ENCODE data around the gene KCNN1. TPM values are rescaled to one million over a fixed set of nuclear protein-coding genes. Genes with fewer than 3 reads are reported as not detected.
"Not testable (repeated sequence)": the region's sequence is repeated elsewhere in the genome, so short reads cannot be mapped to it uniquely, and the experiment has no call there.

The KCNN1 gene
- total RNA-seq, 1 experiment from 2014 or later = not detected

DNA sequence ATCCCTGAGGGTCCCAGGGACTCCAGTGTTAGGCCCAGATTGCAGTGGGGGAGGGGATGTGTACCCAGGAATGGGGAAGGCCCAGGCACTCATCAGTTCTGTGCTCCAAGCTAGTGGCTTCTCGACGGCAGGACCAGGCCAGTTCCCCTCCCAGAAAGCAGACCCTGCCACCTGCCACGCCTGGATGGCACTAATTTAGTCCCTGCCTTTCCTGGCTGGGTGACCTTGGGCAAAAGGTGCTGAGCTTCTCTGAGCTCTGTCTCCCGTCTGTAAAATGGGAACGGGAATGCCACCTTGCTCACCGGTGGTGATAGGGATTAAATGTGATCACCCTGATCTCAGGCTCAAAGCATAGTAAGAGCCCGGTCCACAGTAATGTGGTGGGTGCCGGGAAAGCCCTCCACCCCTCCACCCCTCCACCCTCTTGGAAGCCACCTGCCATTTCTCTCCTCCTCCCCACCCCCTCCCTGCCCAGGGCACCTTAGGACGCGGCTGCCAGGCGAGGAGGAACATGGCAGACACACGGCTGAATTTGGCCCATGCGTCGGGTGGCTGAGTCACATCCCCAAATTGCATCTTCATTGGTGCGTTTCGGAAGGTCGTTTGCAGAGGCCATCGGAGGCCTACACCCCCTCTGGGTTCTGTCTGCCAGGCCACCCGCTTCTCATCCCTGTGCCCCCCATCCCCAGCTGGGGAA, 2.3 kb downstream of the KCNN1 start:
- no peak for DNase-seq (ENCODE audit: low spot score)

DNA sequence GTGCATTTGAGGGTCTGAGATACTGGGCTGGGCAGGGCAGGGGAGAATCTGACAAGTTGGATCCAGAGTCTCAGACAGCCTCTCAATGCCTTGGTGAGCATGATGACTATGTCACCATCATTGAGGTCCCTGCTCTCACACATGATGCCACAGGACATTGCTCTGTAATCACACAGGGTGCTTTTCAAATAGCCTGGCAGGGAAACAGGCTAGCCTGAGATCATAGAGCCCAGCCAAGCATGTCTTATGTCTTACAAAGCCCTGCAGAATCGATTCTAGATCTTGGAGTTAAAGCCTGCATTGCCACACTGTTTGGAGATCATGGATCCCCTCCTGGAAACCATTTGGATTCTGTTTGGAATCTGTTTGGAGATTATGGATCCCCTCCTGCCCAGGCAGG, 5.3 kb downstream of the KCNN1 start:
- no peak for DNase-seq (ENCODE audit: low spot score)

DNA sequence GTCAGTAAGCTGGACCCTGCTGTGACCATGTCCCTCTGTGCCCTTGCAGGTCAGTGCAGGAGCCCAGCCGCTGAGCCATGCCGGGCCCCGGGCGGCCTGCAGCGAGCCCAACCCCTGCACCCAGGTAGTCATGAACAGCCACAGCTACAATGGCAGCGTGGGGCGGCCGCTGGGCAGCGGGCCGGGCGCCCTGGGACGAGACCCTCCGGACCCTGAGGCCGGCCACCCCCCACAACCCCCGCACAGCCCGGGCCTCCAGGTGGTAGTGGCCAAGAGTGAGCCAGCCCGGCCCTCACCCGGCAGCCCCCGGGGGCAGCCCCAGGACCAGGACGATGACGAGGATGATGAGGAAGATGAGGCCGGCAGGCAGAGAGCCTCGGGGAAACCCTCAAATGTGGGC, 6.9 kb downstream of the KCNN1 start:
- DNase-seq (ENCODE audit: low spot score) = no peak

DNA sequence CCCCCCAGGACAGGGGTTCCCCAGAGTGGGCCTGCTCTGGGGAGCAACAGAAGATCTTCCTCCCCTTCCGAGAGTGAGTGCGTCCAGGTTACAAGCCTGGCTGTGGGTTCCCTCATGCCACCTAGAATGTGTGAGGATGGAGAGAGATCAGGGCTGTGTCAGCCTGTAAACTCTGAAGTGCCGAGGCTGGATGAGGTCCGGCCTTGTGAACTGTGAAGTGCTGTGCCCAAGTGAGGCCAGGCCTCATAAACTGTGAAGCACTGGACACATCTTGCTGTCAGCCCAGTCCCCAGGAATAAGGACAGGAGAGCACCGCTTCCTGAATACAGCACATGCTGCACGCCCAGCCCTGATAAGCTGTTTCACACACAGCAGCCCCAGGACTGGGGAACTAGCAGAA, 7.6 kb downstream of the KCNN1 start:
- DNase-seq (ENCODE audit: low spot score) = no peak

DNA sequence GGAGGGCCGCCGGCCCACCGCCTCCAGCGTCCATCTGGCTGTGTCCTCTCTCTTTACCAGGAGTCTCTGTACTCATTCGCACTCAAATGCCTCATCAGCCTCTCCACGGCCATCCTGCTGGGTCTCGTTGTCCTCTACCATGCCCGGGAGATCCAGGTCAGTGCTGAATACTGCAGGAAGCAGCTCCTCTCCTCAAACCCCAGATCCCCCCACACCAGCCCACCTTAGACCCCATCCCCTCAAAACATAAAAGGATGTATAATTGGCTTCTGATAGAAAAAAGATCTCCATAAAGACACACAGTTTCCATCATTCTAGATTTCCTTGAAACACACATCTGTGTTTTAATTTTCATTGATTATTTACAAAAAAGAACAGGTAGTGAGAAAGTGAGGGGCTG, 8.1 kb downstream of the KCNN1 start:
- no peak for DNase-seq (ENCODE audit: low spot score)

DNA sequence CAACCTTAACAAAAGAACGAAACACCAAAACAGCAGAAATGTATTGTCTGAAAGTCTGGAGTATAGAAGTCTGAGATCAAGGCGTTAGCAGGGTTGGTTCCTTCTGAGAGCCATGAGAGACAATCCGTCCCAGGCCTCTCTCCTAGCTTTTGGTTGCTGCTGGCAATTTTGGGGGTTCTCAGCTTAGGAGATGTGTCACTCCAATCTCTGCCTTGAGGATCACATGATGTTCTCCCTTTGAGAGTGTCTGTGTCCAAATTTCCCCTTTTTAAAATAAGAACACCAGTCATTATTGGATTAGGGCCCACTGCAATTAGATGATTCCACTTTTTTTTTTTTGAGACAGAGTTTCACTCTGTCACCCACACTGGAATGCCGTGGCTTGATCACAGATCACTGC, 10.1 kb downstream of the KCNN1 start:
- no peak for DNase-seq (ENCODE audit: low spot score)

DNA sequence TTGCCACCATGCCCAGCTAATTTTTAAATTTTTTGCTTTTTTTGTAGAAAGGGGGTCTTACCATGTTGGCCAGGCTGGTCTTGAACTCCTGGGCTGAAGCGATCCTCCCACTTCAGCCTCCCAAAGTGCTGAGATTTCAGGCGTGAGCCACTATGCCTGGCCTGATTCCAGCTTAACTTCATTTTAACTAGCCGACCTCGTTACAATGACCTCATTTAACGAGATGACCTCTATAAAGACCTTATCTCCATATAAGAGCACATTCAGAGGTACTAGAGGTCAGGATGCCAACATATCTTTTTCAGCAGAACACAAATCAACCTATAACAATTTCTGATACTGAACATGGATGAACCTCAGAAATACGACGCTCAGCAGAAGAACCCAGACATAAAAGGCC, 10.6 kb downstream of the KCNN1 start:
- DNase-seq (ENCODE audit: low spot score) = no peak

DNA sequence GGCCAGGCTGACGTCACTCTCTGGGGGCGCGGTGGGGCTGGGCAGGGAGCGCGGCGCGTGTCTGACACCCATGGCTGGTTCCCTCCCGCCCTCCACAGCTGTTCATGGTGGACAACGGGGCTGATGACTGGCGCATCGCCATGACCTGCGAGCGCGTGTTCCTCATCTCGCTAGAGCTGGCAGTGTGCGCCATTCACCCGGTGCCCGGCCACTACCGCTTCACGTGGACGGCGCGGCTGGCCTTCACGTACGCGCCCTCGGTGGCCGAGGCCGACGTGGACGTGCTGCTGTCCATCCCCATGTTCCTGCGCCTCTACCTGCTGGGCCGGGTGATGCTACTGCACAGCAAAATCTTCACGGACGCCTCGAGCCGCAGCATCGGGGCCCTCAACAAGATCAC, 14.7 kb downstream of the KCNN1 start:
- no peak for DNase-seq (ENCODE audit: low spot score)

DNA sequence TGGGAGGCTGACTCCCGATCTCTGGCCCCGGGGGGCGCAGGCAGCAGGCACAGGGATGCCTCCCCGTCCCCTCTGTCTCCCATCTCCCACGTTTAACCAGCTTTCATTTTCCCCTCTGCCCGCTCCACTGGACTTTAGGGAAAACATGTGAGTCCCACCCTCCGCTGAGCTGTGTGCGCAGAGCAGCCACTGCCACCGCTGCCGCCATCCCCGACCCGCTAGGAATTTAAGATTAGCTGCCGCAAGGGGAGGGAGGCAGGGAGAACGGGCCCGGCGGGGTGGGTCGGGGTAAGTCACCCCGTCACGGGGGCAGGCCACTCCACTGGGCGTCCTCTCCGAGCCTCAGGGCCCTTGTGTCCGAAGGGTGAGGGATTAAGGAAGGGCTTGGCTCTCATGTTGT, 15.5 kb downstream of the KCNN1 start:
- DNase-seq (ENCODE audit: low spot score) = no peak

DNA sequence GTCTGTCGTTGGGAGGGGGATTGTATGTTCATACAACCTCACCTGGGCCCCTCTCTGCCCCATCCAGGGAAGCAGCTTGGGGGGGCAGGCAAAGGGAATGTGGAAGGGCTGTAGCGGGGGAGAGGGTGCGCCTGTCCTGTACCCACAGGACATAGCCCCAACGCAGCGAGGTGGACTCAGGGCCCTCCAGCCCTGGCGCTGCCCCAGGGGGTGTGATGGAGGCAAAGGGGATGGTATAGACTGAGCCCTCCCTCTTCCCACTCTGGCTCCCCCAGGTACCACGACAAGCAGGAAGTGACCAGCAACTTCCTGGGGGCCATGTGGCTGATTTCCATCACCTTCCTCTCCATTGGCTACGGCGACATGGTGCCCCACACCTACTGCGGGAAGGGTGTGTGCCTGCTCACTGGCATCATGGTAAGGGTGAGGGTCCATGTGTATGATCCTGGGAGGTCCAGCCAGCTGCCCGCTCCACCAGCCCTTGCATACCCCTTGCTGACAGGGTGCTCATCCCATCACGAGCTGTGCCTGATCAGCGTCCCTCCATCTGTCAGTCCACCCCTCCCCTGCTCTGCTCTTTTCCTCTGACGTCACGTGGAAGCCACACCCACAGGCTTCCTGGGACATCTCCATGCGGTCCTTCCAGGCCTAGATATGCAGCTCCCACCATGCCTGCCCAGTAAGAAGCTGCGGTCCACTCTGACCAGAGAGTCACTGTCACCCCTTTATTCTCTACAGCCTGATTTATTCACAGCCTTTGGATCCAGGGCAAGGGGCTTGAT, 18.3 kb downstream of the KCNN1 start:
- DNase-seq (ENCODE audit: low spot score) = peak; percentile 38

DNA sequence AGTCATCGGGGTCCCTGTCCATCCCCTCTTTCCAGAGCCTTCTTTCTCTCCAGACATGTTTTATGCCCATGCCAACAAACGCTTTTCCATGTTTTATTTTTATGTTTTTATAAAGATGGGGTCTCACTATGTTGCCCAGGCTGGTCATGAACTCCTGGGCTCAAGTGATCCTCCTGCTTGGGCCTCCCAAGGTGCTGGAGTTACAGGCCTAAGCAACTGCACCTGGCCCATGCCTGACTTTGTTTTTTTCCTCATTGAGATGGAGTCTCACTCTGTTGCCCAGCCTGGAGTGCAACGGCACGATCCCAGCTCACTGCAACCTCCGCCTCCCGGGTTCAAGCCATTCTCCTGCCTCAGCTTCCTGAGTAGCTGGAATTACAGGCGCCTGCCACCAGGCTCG, 19.7 kb downstream of the KCNN1 start:
- DNase-seq (ENCODE audit: low spot score) = not testable (repeated sequence)

DNA sequence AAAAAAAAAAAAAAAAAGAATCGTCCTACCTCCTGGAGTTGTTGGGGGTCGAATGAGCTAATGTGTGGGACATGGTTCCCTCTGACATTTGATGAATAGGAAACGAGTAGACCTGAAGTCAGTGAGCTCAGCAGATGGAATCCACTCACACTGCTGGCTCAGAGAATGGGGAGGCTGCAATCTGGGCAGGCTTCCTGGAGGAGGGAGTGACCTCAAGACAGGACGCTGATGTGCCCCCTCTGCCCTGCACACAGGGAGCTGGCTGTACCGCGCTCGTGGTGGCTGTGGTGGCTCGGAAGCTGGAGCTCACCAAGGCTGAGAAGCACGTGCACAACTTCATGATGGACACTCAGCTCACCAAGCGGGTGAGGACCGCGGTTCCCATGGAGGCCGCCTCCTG, 21.3 kb downstream of the KCNN1 start:
- no peak for DNase-seq (ENCODE audit: low spot score)

DNA sequence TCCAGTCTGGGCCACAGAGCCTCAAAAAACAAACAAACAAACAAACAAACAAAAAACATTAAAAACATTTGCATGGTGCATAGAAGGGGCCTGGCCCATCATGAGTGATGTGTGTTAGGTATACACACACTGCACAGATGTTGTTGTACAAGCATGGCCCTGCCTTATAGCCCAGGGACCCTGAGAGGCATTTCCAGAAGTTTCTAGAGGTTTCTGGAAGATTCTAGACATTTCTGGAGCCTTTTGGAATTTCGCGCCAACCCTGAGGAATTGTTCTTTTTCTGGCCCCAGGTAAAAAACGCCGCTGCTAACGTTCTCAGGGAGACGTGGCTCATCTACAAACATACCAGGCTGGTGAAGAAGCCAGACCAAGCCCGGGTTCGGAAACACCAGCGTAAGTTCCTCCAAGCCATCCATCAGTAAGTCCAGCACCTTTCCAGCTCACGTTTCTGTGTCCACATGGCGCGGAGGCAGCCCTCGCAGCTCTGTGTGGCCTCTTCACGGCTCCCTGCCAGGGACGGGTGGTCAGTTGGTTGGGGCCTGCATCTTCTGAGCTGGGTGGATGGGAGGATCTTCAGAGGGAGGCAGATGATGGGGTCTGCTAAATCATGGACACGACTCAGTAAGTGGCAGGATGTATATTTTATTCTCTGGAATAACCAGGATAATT, 22.7 kb downstream of the KCNN1 start:
- no peak for DNase-seq (ENCODE audit: low spot score)

DNA sequence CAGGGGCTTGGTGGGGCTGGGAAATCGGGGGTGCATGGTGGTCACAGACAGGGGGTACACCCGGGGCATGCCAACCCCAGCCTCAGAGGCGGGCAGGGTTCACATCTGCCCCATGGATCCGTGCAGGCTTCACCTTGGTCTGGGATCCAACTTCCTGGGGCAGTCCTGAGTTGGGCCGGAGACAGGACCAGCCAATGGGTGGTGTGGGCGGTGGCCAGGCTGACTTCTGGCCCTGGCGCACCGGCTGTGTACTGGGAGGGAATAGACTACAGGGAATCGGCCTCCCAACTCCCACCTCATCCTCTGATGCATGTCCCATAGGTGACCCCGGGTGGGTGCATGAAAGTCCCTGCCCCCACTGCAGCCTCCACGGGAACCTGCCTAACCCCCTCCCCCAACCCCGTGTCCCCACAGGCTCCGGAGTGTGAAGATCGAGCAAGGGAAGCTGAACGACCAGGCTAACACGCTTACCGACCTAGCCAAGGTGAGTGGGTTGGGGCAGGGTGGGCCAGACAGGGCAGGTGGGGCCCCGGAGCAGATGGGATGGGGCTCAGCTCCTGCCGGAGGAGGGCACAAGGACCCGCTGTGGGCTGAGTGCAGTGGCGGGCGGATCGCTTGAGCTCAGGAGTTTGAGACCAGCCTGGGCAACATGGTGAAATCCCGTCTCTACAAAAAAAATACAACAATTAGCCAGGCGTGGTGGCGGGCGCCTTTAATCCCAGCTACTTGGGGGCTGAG, 26.3 kb downstream of the KCNN1 start:
- no peak for DNase-seq (ENCODE audit: low spot score)

DNA sequence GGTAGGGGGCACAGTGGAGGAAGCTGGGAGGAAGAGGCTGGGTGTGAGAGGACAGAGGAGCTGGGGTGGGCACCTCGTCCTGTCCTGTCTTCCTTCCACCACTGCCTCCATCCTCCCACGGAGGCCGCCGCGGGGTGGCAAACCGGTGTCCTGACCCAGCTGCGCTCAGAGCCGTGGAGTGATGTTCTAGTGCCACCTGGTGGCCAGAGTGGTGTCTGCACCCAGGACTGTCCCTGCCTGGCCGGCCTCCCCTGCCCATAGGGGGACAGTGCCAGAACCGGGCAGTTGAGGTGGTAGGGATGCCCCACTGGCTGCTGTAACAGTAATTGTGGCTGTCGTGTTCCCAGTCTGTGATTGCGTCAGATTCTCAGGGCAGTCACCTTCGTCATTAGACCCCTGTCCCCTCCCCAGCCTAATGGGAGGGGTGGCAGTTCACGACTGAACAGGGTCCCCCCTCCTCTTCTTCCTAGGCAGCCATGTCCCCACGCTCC, 30.0 kb downstream of the KCNN1 start:
- peak; percentile 69 for DNase-seq (ENCODE audit: low spot score)

DNA sequence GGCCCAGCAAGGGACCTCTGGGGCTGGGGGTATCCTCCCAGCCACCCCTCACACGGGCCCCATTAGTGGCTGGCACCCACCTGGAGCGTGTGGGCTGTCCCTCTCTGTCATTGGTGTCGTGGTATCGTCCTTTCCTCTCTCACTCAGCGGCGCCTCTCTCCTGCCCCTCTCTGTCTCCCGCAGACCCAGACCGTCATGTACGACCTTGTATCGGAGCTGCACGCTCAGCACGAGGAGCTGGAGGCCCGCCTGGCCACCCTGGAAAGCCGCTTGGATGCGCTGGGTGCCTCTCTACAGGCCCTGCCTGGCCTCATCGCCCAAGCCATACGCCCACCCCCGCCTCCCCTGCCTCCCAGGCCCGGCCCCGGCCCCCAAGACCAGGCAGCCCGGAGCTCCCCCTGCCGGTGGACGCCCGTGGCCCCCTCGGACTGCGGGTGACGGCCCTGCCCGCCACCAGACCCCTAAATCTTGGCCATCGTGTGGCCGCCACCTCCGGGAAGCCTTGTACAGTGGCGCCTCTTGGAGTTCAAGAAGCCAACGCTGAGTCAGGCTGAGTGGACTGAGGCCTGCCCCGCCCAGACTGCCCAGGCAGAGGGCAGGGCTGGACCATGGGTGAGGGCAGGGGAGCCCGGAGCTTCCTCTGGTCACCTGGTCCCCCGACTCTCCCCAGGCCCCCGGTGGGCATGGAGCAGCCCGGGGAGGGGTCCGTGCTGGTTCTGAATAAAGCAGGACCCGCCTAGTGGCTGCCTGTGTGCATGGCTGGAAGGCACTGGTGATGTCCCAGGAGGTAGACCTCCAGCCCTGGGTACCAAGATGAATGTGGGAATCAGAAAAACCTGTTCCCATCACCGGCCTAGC, 31.3 kb downstream of the KCNN1 start:
- peak; percentile 76 for DNase-seq (ENCODE audit: low spot score)

DNA sequence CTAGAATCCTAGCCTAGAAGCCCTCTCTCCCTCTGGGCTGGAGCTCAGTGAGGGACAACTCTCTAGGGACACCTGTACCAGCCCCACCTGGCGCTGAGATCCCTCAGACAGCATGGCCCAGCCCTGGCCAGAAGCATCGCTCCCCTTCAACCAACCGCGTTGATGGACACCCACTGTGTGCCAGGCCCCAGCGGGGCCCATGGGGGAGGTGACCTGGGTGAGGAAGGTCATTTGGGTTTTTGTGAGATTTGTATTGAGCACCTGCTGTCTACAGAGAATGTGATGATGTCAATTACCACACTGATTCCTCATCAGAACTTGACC, 31.9 kb downstream of the KCNN1 start:
- DNase-seq (ENCODE audit: low spot score) = no peak

DNA sequence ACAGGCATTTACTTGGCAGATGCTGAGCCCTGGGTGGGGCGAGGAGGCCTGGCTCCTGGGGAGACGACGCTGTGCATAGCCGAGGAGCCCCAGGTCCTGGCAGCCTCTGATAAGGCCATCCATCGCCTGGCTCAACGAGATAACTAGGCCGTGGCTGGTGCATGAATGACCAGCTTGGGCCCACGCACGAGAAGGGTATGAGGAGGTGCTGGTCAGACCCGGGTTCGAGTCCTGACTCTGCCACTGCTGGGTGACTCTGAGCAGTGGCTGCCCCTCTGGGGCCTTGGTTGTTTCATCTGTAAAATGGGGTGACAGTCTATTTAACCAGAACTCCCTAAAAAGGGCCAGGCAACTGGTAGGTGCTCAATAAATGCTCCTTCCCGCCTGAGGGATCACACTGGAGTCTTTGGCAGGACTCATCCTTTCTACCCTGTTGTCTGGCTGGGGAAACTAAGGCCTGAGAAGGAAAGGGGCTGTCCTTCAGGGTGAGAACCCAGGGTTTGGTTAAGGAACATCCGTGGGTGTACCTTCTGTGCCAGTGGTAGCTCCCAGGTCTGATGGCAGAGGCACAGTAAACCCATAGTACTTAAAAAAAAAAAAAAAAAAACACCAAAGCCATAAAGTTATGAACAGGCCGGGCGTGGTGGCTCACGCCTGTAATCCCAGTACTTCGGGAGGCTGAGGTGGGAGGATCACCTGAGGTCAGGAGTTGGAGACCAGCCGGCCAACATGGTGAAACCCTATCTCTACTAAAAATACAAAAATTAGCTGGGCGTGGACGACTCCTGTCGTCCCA, 33.0 kb downstream of the KCNN1 start:
- DNase-seq (ENCODE audit: low spot score) = no peak

DNA sequence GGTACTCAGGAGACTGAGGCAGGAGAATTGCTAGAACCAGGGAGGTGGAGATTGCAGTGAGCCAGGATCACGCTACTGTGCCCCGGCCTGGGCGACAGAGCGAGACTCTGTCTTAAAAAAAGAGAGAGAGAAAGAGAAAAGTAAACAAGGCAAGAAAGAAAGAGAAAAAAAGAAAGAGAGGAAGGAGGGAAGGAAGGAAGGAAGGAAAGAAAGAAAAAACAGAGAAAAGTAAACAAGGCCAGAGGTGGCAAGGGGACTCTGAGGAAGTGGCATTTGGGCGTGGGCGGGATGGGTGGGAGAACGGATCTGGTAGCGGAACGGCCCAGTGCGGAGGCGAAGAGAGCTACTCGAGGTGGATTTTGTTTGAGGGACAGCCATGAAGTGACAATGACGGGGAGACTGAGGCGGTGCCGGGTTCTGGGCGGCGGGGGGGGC, 33.6 kb downstream of the KCNN1 start:
- DNase-seq (ENCODE audit: low spot score) = no peak

All from A172 (cell line).